HG02588 (cell line): Measurements from ENCODE around the gene PCDHB16.
"Not testable (repeated sequence)": the region's sequence is repeated elsewhere in the genome, so short reads cannot be mapped to it uniquely, and the experiment has no call there.

Experiments
- ATAC-seq: cut with Tn5 transposase; IDR thresholded peaks from one replicate; pipeline ENCODE4 v1.9.1; 2021; ENCODE audit warnings: mild to moderate bottlenecking, moderate library complexity; ENCODE audit not compliant: unreplicated experiment

Gene PCDHB16

GRCh38 chr5:141180313-141180712 lies 1.9 kb upstream of the PCDHB16 start:
- no peak for ATAC-seq

GRCh38 chr5:141184117-141184855 lies 2.1 kb downstream of the PCDHB16 start:
- not testable (repeated sequence) for ATAC-seq

- no peak for ATAC-seq
Measured at GRCh38 chr5:141186897-141187512, 4.8 kb downstream of the PCDHB16 start, which contains the start of gene PCDHB9. PCDHB9 (plus strand) TSS chr5:141187161; CDS start chr5:141187319, 158 bp downstream.

GRCh38 chr5:141188682-141189081 lies 6.5 kb downstream of the PCDHB16 start:
- not testable (repeated sequence) for ATAC-seq

GRCh38 chr5:141189131-141189530 lies 6.9 kb downstream of the PCDHB16 start:
- not testable (repeated sequence) for ATAC-seq

- no peak for ATAC-seq
Measured at GRCh38 chr5:141192110-141192725, 10.0 kb downstream of the PCDHB16 start, which contains the start of gene PCDHB10. PCDHB10 (plus strand) TSS chr5:141192353; CDS start chr5:141192553, 200 bp downstream.

GRCh38 chr5:141194332-141194731 lies 12.1 kb downstream of the PCDHB16 start:
- not testable (repeated sequence) for ATAC-seq

- no peak for ATAC-seq
Measured at GRCh38 chr5:141196363-141196762, 14.2 kb downstream of the PCDHB16 start.

- no peak for ATAC-seq
Measured at GRCh38 chr5:141199359-141200235, 17.4 kb downstream of the PCDHB16 start, which contains the start of gene PCDHB11. PCDHB11 (plus strand) TSS chr5:141199627; CDS start chr5:141199775, 148 bp downstream.

- ATAC-seq: not testable (repeated sequence)
Measured at GRCh38 chr5:141201126-141201525, 18.9 kb downstream of the PCDHB16 start.

GRCh38 chr5:141201646-141202045 lies 19.5 kb downstream of the PCDHB16 start:
- not testable (repeated sequence) for ATAC-seq

- no peak for ATAC-seq
Measured at GRCh38 chr5:141208478-141208877, 26.3 kb downstream of the PCDHB16 start, which contains the start of gene PCDHB12. PCDHB12 (plus strand) TSS chr5:141208719; CDS start chr5:141208908, 189 bp downstream.

GRCh38 chr5:141210281-141210680 lies 28.1 kb downstream of the PCDHB16 start:
- not testable (repeated sequence) for ATAC-seq

- ATAC-seq: not testable (repeated sequence)
Measured at GRCh38 chr5:141210849-141211248, 28.7 kb downstream of the PCDHB16 start.

GRCh38 chr5:141213656-141214339 lies 31.6 kb downstream of the PCDHB16 start, which contains the start of gene PCDHB13:
PCDHB13 (plus strand) TSS chr5:141213919; CDS start chr5:141214124, 205 bp downstream.
- ATAC-seq: not testable (repeated sequence)

GRCh38 chr5:141214583-141214982 lies 32.4 kb downstream of the PCDHB16 start:
- not testable (repeated sequence) for ATAC-seq

- not testable (repeated sequence) for ATAC-seq
Measured at GRCh38 chr5:141215504-141215903, 33.3 kb downstream of the PCDHB16 start.

- ATAC-seq: not testable (repeated sequence)
Measured at GRCh38 chr5:141216035-141216434, 33.8 kb downstream of the PCDHB16 start.

- no peak for ATAC-seq
Measured at GRCh38 chr5:141223112-141223783, 41.1 kb downstream of the PCDHB16 start, which contains the start of gene PCDHB14. PCDHB14 (plus strand) TSS chr5:141223343; CDS start chr5:141223506, 163 bp downstream.
